ENCODE data around the gene AGTRAP.

The AGTRAP gene

GRCh38 chr1:11735531-11735853 lies 444 bp upstream of the AGTRAP start:
- DNase-seq (ENCODE audit: low read depth), result no peak

GRCh38 chr1:11736746-11737639 lies 1.1 kb downstream of the AGTRAP start:
- peak; percentile 83 for DNase-seq (ENCODE audit: low read depth)

- no peak for DNase-seq (ENCODE audit: low read depth)
Observed at GRCh38 chr1:11738096-11738495, 2.2 kb downstream of the AGTRAP start.

- DNase-seq (ENCODE audit: low read depth), result no peak
Observed at GRCh38 chr1:11738783-11739182, 2.8 kb downstream of the AGTRAP start.

GRCh38 chr1:11740258-11741192 lies 4.6 kb downstream of the AGTRAP start:
- no peak for DNase-seq (ENCODE audit: low read depth)

- no peak for DNase-seq (ENCODE audit: low read depth)
Observed at GRCh38 chr1:11741482-11741881, 5.5 kb downstream of the AGTRAP start.

GRCh38 chr1:11741919-11742558 lies 6.1 kb downstream of the AGTRAP start:
- no peak for DNase-seq (ENCODE audit: low read depth)

- no peak for DNase-seq (ENCODE audit: low read depth)
Observed at GRCh38 chr1:11744287-11744686, 8.4 kb downstream of the AGTRAP start.

- no peak for DNase-seq (ENCODE audit: low read depth)
Observed at GRCh38 chr1:11746092-11746491, 10.2 kb downstream of the AGTRAP start.

- DNase-seq (ENCODE audit: low read depth), result no peak
Observed at GRCh38 chr1:11746795-11747487, 11.0 kb downstream of the AGTRAP start.

- DNase-seq (ENCODE audit: low read depth), result no peak
Observed at GRCh38 chr1:11748294-11749202, 12.6 kb downstream of the AGTRAP start.

- DNase-seq (ENCODE audit: low read depth), result no peak
Observed at GRCh38 chr1:11749203-11749689, 13.3 kb downstream of the AGTRAP start.

GRCh38 chr1:11749996-11750395 lies 14.1 kb downstream of the AGTRAP start:
- no peak for DNase-seq (ENCODE audit: low read depth)

GRCh38 chr1:11751087-11751486 lies 15.2 kb downstream of the AGTRAP start:
- no peak for DNase-seq (ENCODE audit: low read depth)

- DNase-seq (ENCODE audit: low read depth), result no peak
Observed at GRCh38 chr1:11752359-11753088, 16.6 kb downstream of the AGTRAP start.

- DNase-seq (ENCODE audit: low read depth), result no peak
Observed at GRCh38 chr1:11753555-11754208, 17.7 kb downstream of the AGTRAP start.

- no peak for DNase-seq (ENCODE audit: low read depth)
Observed at GRCh38 chr1:11757047-11757446, 21.1 kb downstream of the AGTRAP start.

GRCh38 chr1:11759791-11760190 lies 23.9 kb downstream of the AGTRAP start:
- no peak for DNase-seq (ENCODE audit: low read depth)

- no peak for DNase-seq (ENCODE audit: low read depth)
Observed at GRCh38 chr1:11761285-11761684, 25.3 kb downstream of the AGTRAP start.

All from HS-5 (cell line).